GM19025 (cell line): Measurements from ENCODE around the gene ATF1.
"Not testable (repeated sequence)": the region's sequence is repeated elsewhere in the genome, so short reads cannot be mapped to it uniquely, and the experiment has no call there.

ENCODE experiments used
- ATAC-seq: cut with Tn5 transposase; IDR thresholded peaks from one replicate; pipeline ENCODE4 v1.9.1; 2021; ENCODE audit warnings: mild to moderate bottlenecking, low read depth, moderate library complexity; ENCODE audit not compliant: unreplicated experiment

Gene ATF1

GRCh38 chr12:50848963-50849362 lies 85.1 kb downstream of the ATF1 start:
- ATAC-seq: no peak

- ATAC-seq: not testable (repeated sequence)
Measured at GRCh38 chr12:50855218-50855617, 91.3 kb downstream of the ATF1 start.

- not testable (repeated sequence) for ATAC-seq
Measured at GRCh38 chr12:50855679-50856078, 91.8 kb downstream of the ATF1 start.

- no peak for ATAC-seq
Measured at GRCh38 chr12:50859621-50860310, 95.9 kb downstream of the ATF1 start.

- ATAC-seq: no peak
Measured at GRCh38 chr12:50862316-50862715, 98.4 kb downstream of the ATF1 start.

- ATAC-seq: no peak
Measured at GRCh38 chr12:50865266-50865665, 101.4 kb downstream of the ATF1 start.

GRCh38 chr12:50868881-50869280 lies 105.0 kb downstream of the ATF1 start:
- not testable (repeated sequence) for ATAC-seq
